KOPT-K1 (cell line): Measurements from ENCODE around the gene MYH15.

ENCODE experiments used
- H3K27ac ChIP-seq: fragments of 200-600 bp; sonication (generic); 2 replicates; pipeline ENCODE4 v1.5.1; 2016; ENCODE audit warnings: antibody characterized with exemption, mild to moderate bottlenecking, low read depth, low read length; ENCODE audit not compliant: poor library complexity, severe bottlenecking
- H3K36me3 ChIP-seq: fragments of 200-600 bp; sonication (generic); 2 replicates; pipeline ENCODE4 v1.5.1; 2017; ENCODE audit warnings: antibody characterized with exemption, mild to moderate bottlenecking, low read length, moderate library complexity; ENCODE audit not compliant: insufficient read depth
- H3K9me3 ChIP-seq: fragments of 200-600 bp; sonication (generic); 2 replicates; pipeline ENCODE4 v1.5.1; 2017; ENCODE audit warnings: antibody characterized with exemption, low read length, mild to moderate bottlenecking; ENCODE audit not compliant: insufficient read depth, poor library complexity, severe bottlenecking

Gene MYH15

DNA sequence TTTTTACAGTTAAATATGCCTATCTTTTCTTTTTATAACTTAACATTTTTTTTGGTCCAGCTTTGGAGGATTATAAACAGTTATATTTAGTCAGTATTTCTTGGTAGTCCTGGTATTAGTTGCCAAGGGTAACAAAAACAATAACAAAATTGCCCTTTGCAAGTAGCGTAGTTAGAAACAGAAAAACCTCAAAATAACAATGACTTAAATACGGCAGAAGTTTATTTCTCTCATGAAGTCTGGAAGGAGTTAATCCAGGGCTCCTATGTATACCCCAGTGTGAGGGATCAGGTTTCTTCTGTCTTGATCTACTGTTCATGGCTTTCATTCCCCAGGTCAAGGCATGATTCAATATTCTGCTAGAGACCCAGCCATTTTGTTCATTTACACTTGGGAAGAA, 14.1 kb upstream of the MYH15 start:
- H3K36me3 ChIP-seq, result no peaks in the 10 kb centered on the region
- no peaks in the 10 kb centered on the region for H3K9me3 ChIP-seq
- H3K27ac ChIP-seq, result no peak overlapping the region

DNA sequence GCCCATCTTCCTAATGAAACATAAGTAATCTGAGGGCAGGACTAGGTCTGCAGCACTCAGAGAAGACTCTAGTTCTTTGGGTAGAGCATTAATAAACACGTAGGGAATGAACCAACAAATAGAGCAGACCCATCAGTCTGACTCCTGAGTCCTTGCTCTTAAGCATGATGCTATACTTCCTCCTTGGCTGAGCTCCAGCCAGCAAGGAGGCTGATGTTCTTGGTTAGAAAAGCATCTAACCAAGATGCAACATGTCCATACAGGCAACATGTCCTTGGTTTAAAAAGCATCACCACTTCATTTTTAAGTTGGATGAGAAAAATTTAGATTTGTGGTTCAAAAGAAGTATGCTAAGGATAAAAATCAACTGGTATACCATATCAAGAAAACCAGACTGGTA, 8.5 kb upstream of the MYH15 start:
- H3K9me3 ChIP-seq, result no peaks in the 10 kb centered on the region
- no peak overlapping the region for H3K27ac ChIP-seq
- H3K36me3 ChIP-seq, result no peaks in the 10 kb centered on the region

DNA sequence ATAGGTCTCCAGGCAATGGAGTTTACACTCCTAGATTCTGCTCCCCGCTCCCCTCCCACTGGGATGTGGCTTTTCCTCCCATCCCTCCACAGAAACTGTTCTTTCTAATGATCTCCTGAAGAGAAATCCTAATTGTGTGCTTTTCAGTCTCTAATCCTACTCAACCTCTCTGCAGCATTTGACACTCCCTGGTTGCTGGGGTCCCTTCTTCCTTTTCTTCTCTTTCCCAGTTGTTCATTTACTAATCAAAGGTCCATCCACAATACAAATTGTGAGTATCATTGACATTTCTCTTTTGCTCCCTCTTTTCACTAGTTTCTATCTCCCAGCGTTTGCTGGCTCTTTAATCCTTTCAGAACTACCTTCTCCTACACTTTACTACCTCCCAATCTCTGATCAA, 6.5 kb upstream of the MYH15 start:
- H3K27ac ChIP-seq, result no peak overlapping the region
- no peaks in the 10 kb centered on the region for H3K9me3 ChIP-seq
- no peaks in the 10 kb centered on the region for H3K36me3 ChIP-seq

DNA sequence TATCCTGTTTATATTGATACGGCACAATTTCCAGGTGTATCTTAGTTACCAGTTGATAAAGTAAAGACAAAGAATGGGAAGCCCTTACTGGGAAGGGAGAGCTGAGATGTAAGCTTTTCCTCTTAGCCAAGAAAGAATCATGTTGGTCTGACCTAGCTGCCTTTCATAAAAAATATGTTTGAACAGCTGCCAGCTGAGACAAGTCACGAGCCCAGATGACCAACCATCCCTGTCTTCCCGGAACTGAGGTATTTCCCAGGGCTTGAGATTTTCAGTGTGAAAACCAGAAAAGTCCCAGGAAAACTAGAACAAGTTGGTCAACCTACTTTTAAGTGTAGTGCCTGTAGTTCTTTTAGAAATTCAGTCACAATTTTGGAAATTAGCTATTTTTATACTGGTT, 3.6 kb upstream of the MYH15 start:
- Histone ChIP-seq H3K27ac (no peak overlapping the region), H3K9me3 (no peaks in the 10 kb centered on the region), H3K36me3 (no peaks in the 10 kb centered on the region)

DNA sequence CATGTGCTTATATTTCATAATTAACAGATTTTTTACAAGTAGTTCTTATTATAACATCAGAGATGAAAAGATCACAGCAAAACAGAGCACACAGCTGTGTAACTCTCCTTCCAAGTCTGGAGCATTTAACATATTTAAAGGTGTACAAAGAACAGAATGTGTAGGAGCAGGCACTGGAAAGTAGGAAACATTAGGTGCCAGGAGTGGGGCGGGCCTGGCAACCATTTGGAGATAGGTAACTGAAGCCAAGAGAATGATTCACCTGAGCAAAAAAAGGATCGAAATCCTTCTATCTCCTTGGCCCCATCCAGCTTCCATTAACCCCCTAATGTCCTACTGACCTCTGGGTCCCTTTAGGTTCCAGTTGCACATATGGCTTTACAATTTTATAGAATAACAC, 2.3 kb upstream of the MYH15 start:
- no peak overlapping the region for H3K27ac ChIP-seq
- no peaks in the 10 kb centered on the region for H3K9me3 ChIP-seq
- H3K36me3 ChIP-seq, result no peaks in the 10 kb centered on the region

DNA sequence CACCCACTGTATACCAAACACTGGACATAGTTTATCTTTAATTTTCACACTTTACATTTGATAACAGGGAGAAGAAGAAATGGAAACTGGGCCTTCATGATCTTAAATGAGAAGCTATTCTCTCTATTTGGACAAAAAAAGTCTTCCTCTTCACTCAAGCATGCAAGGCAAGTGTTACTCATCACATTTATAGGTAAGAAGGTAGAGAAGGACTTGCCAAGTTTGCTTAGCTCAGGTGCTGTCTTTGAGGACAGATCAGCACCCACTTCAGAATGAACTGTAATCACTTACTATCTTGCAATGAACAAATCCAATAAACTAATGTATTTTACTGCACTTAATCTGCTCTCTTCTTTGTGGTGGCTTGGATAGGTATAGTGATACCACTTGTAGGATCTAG, 1.1 kb upstream of the MYH15 start:
- H3K27ac ChIP-seq, result no peak overlapping the region
- no peaks in the 10 kb centered on the region for H3K36me3 ChIP-seq
- H3K9me3 ChIP-seq, result no peaks in the 10 kb centered on the region

DNA sequence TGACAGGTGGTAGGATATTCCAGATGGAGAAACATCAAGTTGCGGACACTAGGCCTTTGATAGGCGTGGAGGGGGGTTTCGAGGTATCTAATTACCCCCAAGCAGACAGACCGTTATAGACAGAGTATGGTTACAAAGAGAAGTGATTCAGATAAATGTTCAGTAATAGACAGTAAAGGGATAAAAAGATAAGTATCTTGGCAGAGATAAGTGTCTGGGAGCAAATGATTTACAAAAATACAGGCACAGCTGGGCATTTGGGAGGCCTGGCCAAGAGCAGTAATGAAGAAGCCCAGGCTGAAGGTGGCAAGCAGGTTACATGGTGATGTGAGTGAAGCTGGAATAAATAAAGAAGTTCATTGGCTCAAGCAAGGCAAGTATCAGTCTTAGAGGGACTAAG, 659 bp upstream of the MYH15 start:
- H3K9me3 ChIP-seq, result no peaks in the 10 kb centered on the region
- H3K27ac ChIP-seq, result no peak overlapping the region
- H3K36me3 ChIP-seq, result no peaks in the 10 kb centered on the region

DNA sequence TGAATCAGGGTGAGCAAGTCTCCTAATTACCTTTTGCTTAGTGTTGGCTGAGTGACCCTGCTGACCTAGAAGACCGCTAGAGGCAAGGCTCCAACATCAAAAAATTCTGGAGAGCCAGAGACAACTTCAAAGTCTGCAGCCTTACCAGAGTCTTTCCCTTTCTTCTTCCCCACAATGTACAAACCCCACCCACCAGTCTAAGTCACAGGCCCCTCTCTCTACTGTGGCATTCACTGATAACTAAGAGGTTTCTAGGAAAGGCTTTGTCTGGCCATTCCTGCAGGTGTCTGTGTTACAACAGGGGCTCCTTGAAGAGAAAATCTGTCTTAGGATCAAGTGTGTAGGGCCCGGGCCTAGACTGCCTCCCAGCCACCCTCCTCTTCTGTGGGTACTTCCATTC, 525 bp downstream of the MYH15 start:
- Histone ChIP-seq H3K27ac (no peak overlapping the region), H3K36me3 (no peaks in the 10 kb centered on the region)

DNA sequence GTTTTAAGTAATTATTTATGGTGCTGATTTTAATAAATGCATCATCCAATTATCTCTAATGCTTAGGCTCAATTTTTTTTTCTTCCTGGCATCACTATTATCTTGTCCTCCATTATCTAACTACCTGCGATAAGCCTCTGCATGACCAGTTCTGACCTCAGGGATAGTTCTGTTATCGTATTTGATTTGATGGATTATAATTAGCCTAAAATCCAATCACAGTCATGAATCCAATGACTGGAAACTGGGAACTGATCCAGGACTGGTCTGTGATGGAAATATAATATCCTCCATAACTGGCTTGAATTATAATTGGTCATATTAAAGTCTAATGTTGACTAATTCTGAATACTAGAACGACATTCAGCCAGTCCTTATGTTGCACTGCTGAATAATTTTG, 1.1 kb downstream of the MYH15 start:
- H3K27ac ChIP-seq, result no peak overlapping the region
- no peaks in the 10 kb centered on the region for H3K36me3 ChIP-seq
- H3K9me3 ChIP-seq, result no peaks in the 10 kb centered on the region

More for the DNA sequence above, 525 bp downstream of the MYH15 start:
- H3K9me3 ChIP-seq, result no peaks in the 10 kb centered on the region

DNA sequence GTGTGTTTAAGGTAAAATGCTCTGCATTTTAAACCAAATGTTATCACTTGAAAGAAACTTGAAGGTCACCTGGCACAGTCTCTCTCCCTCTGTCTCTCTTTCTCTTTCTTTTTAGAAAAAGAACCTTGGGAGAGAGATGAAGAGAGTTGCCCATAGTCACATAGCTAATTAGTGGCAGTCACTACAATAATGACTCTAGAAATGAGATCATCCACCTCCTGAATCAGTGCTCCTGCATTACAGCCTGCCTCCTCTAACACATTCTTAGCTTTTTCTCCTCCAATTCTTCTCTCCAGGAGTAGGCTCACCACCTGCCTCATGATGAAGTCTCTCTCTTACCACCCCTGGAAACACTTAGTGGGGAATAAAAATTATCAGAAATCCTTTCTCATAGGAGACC, 2.5 kb downstream of the MYH15 start:
- no peak overlapping the region for H3K27ac ChIP-seq
- H3K36me3 ChIP-seq, result no peaks in the 10 kb centered on the region
- H3K9me3 ChIP-seq, result no peaks in the 10 kb centered on the region

DNA sequence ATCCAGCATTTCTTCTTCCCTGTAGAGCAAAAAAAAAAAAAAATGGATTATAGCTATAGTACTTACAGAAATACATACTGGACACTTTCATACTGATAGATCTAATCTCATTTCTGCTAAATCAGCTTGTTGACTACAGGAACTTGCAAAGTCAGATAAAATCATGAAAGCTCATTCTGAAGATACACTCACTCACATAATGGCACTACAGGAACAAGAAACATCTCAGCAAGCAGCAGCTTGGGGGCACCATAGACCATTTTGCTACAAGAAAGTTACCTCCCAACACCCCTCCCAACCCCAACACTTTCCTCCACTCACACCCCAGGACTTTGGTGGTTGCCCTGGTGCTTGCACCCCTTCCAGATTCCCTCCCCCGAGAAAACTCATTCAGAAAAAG, 4.6 kb downstream of the MYH15 start:
- Histone ChIP-seq H3K36me3 (no peaks in the 10 kb centered on the region), H3K27ac (no peak overlapping the region), H3K9me3 (no peaks in the 10 kb centered on the region)

DNA sequence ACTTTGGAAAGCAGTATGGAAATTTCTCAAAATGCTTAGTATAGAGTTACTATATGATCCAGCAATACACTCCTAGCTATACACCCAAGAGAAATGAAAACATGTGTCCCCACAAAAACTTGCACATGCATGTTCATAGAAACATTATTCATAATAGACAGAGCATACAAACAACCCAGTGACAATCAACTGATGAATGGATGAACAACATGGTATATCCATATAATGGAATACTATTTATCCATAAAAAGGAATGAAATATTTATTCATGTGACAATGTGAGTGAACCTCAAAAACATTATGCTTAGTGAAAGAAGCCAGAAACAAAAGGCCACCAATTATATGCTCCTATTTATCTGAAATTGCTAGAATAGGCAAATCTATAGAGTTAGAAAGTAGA, 6.7 kb downstream of the MYH15 start:
- no peak overlapping the region for H3K27ac ChIP-seq
- H3K9me3 ChIP-seq, result no peaks in the 10 kb centered on the region
- H3K36me3 ChIP-seq, result no peaks in the 10 kb centered on the region

DNA sequence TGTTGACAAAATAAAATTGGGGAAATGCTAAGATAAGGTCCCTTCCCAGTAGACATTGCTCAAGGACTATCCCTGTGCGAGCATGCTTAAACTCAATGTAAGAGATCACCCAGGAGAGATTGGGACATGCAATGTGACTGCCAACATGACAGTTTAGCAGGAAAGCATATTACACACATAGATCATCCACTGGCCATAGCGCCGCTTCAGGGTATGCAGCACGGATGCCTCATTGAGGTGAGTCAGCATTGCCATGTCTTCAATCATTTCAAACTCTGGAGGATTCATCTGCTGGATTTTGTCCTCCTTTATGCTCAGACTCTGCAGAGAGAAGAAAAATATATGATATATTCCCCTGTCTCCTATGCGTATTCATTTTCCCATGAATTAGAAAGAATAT, 8.9 kb downstream of the MYH15 start:
- Histone ChIP-seq H3K36me3 (no peaks in the 10 kb centered on the region), H3K9me3 (no peaks in the 10 kb centered on the region), H3K27ac (no peak overlapping the region)

DNA sequence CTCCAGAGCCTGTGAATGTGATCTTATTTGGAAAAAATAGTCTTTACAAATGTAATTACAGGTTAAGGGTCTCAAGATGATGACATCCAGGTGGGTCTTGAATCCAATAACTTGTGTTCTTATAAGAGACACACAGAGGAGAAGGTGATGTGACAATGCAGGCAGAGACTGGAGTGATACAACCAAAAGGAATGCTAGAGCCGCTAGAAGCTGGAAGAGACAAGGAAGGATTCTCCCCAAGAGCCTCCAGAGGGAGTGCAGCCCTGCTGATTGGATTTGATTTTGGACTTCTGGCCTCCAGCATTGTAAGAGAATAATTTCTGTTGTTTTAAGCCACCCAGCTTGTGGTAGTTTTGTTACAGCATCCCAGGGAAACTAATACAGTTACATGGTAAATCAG, 9.7 kb downstream of the MYH15 start:
- Histone ChIP-seq H3K9me3 (no peaks in the 10 kb centered on the region), H3K27ac (no peak overlapping the region), H3K36me3 (no peaks in the 10 kb centered on the region)

DNA sequence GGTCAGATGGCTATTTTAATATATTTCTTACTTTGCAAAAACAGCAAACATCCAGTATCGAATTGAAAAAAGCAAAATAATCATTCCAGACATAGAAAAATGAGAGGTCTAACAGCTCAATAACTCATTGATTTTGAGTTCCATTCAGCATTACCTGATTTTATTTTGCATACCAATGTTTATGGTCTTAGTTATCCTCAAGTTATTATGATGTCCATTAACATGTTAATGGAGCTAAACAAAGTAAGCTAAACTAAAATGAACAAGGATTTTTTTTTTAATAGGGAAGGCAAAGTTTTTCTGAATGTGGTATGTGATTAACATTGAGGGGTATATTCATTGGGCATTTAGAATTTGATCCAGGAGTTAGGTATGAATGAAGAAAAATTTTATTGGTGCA, 13.1 kb downstream of the MYH15 start:
- Histone ChIP-seq H3K9me3 (no peaks in the 10 kb centered on the region), H3K27ac (no peak overlapping the region), H3K36me3 (no peaks in the 10 kb centered on the region)

DNA sequence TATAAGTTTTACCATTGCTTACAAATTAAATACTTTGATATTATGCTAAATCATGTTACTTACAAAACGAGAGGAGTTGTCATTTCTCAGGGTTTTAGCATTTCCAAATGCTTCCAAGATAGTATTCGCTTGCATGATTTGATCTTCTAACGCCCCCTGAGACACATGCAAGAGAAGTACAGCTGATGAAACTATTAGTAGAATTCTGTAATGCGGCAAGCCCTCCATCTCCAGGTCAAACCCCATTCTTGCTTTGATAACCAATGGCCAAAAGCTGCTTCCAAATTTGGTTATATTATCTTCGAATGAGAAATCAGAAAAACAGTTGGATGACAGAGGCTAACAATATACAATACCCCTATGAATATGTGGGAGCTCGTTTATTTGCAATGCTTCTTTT, 14.7 kb downstream of the MYH15 start:
- no peaks in the 10 kb centered on the region for H3K9me3 ChIP-seq
- no peak overlapping the region for H3K27ac ChIP-seq
- no peaks in the 10 kb centered on the region for H3K36me3 ChIP-seq

DNA sequence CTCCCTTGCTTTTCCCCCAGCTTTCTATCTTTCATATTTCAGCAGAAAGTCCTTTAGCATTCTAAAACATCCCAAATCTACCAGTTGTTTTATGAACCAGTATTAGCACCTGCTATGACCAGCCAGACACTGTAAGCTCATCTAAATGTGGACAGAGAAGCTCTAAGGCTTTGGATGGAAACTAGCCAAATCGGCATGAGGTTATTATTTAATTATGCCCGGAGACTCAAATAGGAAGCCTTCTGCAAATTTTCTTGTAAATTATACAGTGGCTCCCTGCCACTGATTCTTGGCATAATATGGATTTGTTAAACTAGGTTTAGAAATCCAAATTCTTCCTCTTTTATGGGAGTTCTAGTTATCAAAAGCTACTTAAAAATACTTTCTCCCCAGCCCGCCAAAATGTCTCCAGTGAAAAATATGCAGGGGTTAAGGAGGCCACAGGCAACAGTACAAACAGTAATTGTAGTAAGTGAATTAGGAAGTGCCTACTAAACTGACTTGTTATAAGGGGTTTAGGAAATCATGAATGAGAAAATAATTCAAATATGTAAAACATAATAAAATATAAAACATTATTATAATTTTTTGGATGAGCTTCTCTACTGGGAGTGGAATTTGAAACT, 15.4 kb downstream of the MYH15 start:
- Histone ChIP-seq H3K27ac (no peak overlapping the region), H3K36me3 (no peaks in the 10 kb centered on the region), H3K9me3 (no peaks in the 10 kb centered on the region)
